MG63 (cell line): Measurements from ENCODE around the gene TRAPPC10. TPM values are rescaled to one million over a fixed set of nuclear protein-coding genes. Genes with fewer than 3 reads are reported as not detected.

ENCODE experiments used
- DNase-seq: peaks from one replicate; pipeline ENCODE4 v3.0.0-alpha.2; 2020
- H3K27me3 ChIP-seq: fragments of 250-450 bp; sonication (Bioruptor Pico); 2 replicates; pipeline ENCODE4 v1.5.1; 2020; ENCODE audit warnings: mild to moderate bottlenecking, moderate library complexity
- H3K36me3 ChIP-seq: fragments of 250-450 bp; sonication (Bioruptor Pico); 2 replicates; pipeline ENCODE4 v1.5.1; 2020; ENCODE audit warnings: mild to moderate bottlenecking, moderate library complexity
- H3K4me3 ChIP-seq: fragments of 250-450 bp; sonication (Bioruptor Pico); 2 replicates; pipeline ENCODE4 v1.5.1; 2020; ENCODE audit warnings: mild to moderate bottlenecking, moderate library complexity
- H3K9me3 ChIP-seq: fragments of 250-450 bp; sonication (Bioruptor Pico); 2 replicates; pipeline ENCODE4 v1.5.1; 2020; ENCODE audit warnings: mild to moderate bottlenecking, moderate library complexity
- total RNA-seq: library from RNA; depleted of rRNA; stranded (reverse); fragments of >200 nt; shearing (Covaris generic); gene quantifications from 2 replicates; pipeline ENCODE4 v1.2.3, GENCODE V29; 2014; ENCODE audit warnings: low replicate concordance

Gene TRAPPC10
- total RNA-seq, 1 experiment from 2014 or later: 33.7 TPM

- Histone ChIP-seq H3K36me3 (no peaks in the 10 kb centered on the region; the same call in 1 of the 2 replicates), H3K9me3 (no peaks in the 10 kb centered on the region), H3K4me3 (peak overlapping the region; percentile 91), H3K27me3 (no peaks in the 10 kb centered on the region)
- DNase-seq: no peak
Observed at GRCh38 chr21:44013380-44014088, 1.4 kb downstream of the TRAPPC10 start.

- Histone ChIP-seq H3K9me3 (no peaks in the 10 kb centered on the region), H3K36me3 (no peaks in the 10 kb centered on the region; the same call in 1 of the 2 replicates), H3K27me3 (no peaks in the 10 kb centered on the region), H3K4me3 (no peak overlapping the region)
- DNase-seq: no peak
Observed at GRCh38 chr21:44017601-44018000, 5.5 kb downstream of the TRAPPC10 start.

- Histone ChIP-seq H3K9me3 (no peaks in the 10 kb centered on the region), H3K36me3 (no peaks in the 10 kb centered on the region; the same call in 1 of the 2 replicates), H3K4me3 (no peak overlapping the region), H3K27me3 (no peaks in the 10 kb centered on the region)
- no peak for DNase-seq
Observed at GRCh38 chr21:44018127-44018526, 6.0 kb downstream of the TRAPPC10 start.

- DNase-seq: no peak
- Histone ChIP-seq H3K27me3 (no peaks in the 10 kb centered on the region), H3K9me3 (no peaks in the 10 kb centered on the region), H3K4me3 (no peak overlapping the region), H3K36me3 (no peaks in the 10 kb centered on the region; the same call in 1 of the 2 replicates)
Observed at GRCh38 chr21:44018813-44019567, 6.9 kb downstream of the TRAPPC10 start.

- H3K27me3 ChIP-seq: no peaks in the 10 kb centered on the region
- H3K36me3 ChIP-seq: no peaks in the 10 kb centered on the region; the same call in 1 of the 2 replicates
- no peaks in the 10 kb centered on the region for H3K9me3 ChIP-seq
- DNase-seq: no peak
- H3K4me3 ChIP-seq: no peak overlapping the region
Observed at GRCh38 chr21:44019568-44019958, 7.5 kb downstream of the TRAPPC10 start.

- no peaks in the 10 kb centered on the region for H3K9me3 ChIP-seq
Observed at GRCh38 chr21:44020551-44020950, 8.4 kb downstream of the TRAPPC10 start.

GRCh38 chr21:44021064-44021463 lies 9.0 kb downstream of the TRAPPC10 start:
- H3K9me3 ChIP-seq: no peaks in the 10 kb centered on the region
- H3K36me3 ChIP-seq: no peaks in the 10 kb centered on the region; the same call in none of the 2 replicates
- H3K4me3 ChIP-seq: no peak overlapping the region
- no peak for DNase-seq
- no peaks in the 10 kb centered on the region for H3K27me3 ChIP-seq

More at GRCh38 chr21:44020551-44020950, 8.4 kb downstream of the TRAPPC10 start:
- no peaks in the 10 kb centered on the region; the same call in none of the 2 replicates for H3K36me3 ChIP-seq
- DNase-seq: no peak
- H3K27me3 ChIP-seq: no peaks in the 10 kb centered on the region
- no peak overlapping the region for H3K4me3 ChIP-seq

- Histone ChIP-seq H3K9me3 (no peaks in the 10 kb centered on the region), H3K4me3 (no peak overlapping the region), H3K36me3 (peaks cover 6% of the 10 kb centered on the region), H3K27me3 (no peaks in the 10 kb centered on the region)
- DNase-seq: no peak
Observed at GRCh38 chr21:44024257-44024656, 12.1 kb downstream of the TRAPPC10 start.

GRCh38 chr21:44024887-44025353 lies 12.8 kb downstream of the TRAPPC10 start:
- H3K27me3 ChIP-seq: no peaks in the 10 kb centered on the region
- H3K9me3 ChIP-seq: no peaks in the 10 kb centered on the region
- DNase-seq: no peak
- H3K4me3 ChIP-seq: no peak overlapping the region
- peaks cover 6% of the 10 kb centered on the region for H3K36me3 ChIP-seq

GRCh38 chr21:44027607-44028286 lies 15.6 kb downstream of the TRAPPC10 start:
- H3K9me3 ChIP-seq: no peaks in the 10 kb centered on the region
- no peak for DNase-seq
- no peaks in the 10 kb centered on the region for H3K27me3 ChIP-seq
- peaks cover 6% of the 10 kb centered on the region for H3K36me3 ChIP-seq
- no peak overlapping the region for H3K4me3 ChIP-seq

GRCh38 chr21:44028287-44028659 lies 16.2 kb downstream of the TRAPPC10 start:
- Histone ChIP-seq H3K27me3 (no peaks in the 10 kb centered on the region), H3K9me3 (no peaks in the 10 kb centered on the region), H3K4me3 (no peak overlapping the region), H3K36me3 (peaks cover 6% of the 10 kb centered on the region)
- no peak for DNase-seq

- Histone ChIP-seq H3K36me3 (peaks cover 12% of the 10 kb centered on the region), H3K9me3 (no peaks in the 10 kb centered on the region), H3K27me3 (no peaks in the 10 kb centered on the region), H3K4me3 (no peak overlapping the region)
- no peak for DNase-seq
Observed at GRCh38 chr21:44029460-44030087, 17.5 kb downstream of the TRAPPC10 start.

GRCh38 chr21:44035244-44035643 lies 23.1 kb downstream of the TRAPPC10 start:
- H3K9me3 ChIP-seq: no peaks in the 10 kb centered on the region
- no peak for DNase-seq
- H3K27me3 ChIP-seq: no peaks in the 10 kb centered on the region
- no peak overlapping the region for H3K4me3 ChIP-seq
- peaks cover 42% of the 10 kb centered on the region for H3K36me3 ChIP-seq

GRCh38 chr21:44038063-44038462 lies 26.0 kb downstream of the TRAPPC10 start:
- Histone ChIP-seq H3K36me3 (peaks cover 42% of the 10 kb centered on the region), H3K9me3 (no peaks in the 10 kb centered on the region), H3K4me3 (no peak overlapping the region), H3K27me3 (no peaks in the 10 kb centered on the region)
- DNase-seq: no peak

- no peaks in the 10 kb centered on the region for H3K27me3 ChIP-seq
- H3K36me3 ChIP-seq: peaks cover 34% of the 10 kb centered on the region
- no peak overlapping the region for H3K4me3 ChIP-seq
- no peaks in the 10 kb centered on the region for H3K9me3 ChIP-seq
- no peak for DNase-seq
Observed at GRCh38 chr21:44039828-44040227, 27.7 kb downstream of the TRAPPC10 start.

GRCh38 chr21:44043613-44044012 lies 31.5 kb downstream of the TRAPPC10 start:
- no peak for DNase-seq
- H3K27me3 ChIP-seq: no peaks in the 10 kb centered on the region
- H3K4me3 ChIP-seq: no peak overlapping the region
- peaks cover 18% of the 10 kb centered on the region for H3K36me3 ChIP-seq
- no peaks in the 10 kb centered on the region for H3K9me3 ChIP-seq

- Histone ChIP-seq H3K27me3 (no peaks in the 10 kb centered on the region), H3K9me3 (no peaks in the 10 kb centered on the region), H3K36me3 (peaks cover 13% of the 10 kb centered on the region), H3K4me3 (no peak overlapping the region)
- DNase-seq: no peak
Observed at GRCh38 chr21:44046734-44047133, 34.6 kb downstream of the TRAPPC10 start.
